CD4-positive, CD25-positive, alpha-beta regulatory T cell (primary cell): ENCODE data around the gene SDCCAG8. TPM values are rescaled to one million over a fixed set of nuclear protein-coding genes. Genes with fewer than 3 reads are reported as not detected.
"Not testable (repeated sequence)": the region's sequence is repeated elsewhere in the genome, so short reads cannot be mapped to it uniquely, and the experiment has no call there.

Experiments used
- ATAC-seq, 2 donors: fragments of 150-1000 bp; cut with Tn5 transposase; one replicate each; pipeline ENCODE4 v1.10.0; 2021; ENCODE audit warnings: low read depth in 2 of 2, moderate number of reproducible peaks in 2 of 2, moderate library complexity in 1 of 2
- DNase-seq, 3 donors: peaks; one replicate each; pipeline versions ENCODE4 v3.0.0 to v3.0.0-alpha.2; 2012 to 2022; ENCODE audit warnings: mixed read lengths in 1 of 3
- H3K27ac ChIP-seq: one replicate; pipeline ENCODE4 v1.7.0; 2013; ENCODE audit warnings: mild to moderate bottlenecking, low read length; ENCODE audit not compliant: insufficient read depth, poor library complexity, severe bottlenecking
- H3K27me3 ChIP-seq: one replicate; pipeline ENCODE4 v1.7.0; 2013; ENCODE audit warnings: low read length; ENCODE audit not compliant: control insufficient read depth, insufficient read depth
- H3K36me3 ChIP-seq: one replicate; pipeline ENCODE4 v1.7.0; 2013; ENCODE audit warnings: mild to moderate bottlenecking, low read length, moderate library complexity; ENCODE audit not compliant: control insufficient read depth, insufficient read depth
- H3K4me1 ChIP-seq: 2 replicates; pipeline ENCODE4 v1.7.0; 2013; ENCODE audit warnings: mild to moderate bottlenecking, low read length; ENCODE audit not compliant: insufficient read depth, control insufficient read depth, poor library complexity, severe bottlenecking
- H3K4me3 ChIP-seq: one replicate; pipeline ENCODE4 v1.7.0; 2013; ENCODE audit warnings: low read depth, mild to moderate bottlenecking, low read length, moderate library complexity
- H3K9me3 ChIP-seq, 2 experiments: 1 replicate in 1 of 2; 2 replicates in 1 of 2; pipeline ENCODE4 v1.7.0; 2013; ENCODE audit warnings: low read length in 2 of 2, mild to moderate bottlenecking in 1 of 2, moderate library complexity in 1 of 2; ENCODE audit not compliant: control insufficient read depth in 2 of 2
- H3K27ac Mint-ChIP-seq, 3 donors: one replicate each; pipeline ENCODE4 v1.8.0; 2020 to 2022; ENCODE audit warnings: mild to moderate bottlenecking in 3 of 3, mixed read lengths in 3 of 3, moderate library complexity in 2 of 3
- H3K27me3 Mint-ChIP-seq: one replicate; pipeline ENCODE4 v1.8.0; 2022; ENCODE audit warnings: mild to moderate bottlenecking, mixed read lengths
- H3K36me3 Mint-ChIP-seq: one replicate; pipeline ENCODE4 v1.8.0; 2020; ENCODE audit warnings: mixed read lengths
- H3K4me1 Mint-ChIP-seq, 4 donors: one replicate each; pipeline ENCODE4 v1.8.0; 2020 to 2022; ENCODE audit warnings: mixed read lengths in 4 of 4, mild to moderate bottlenecking in 1 of 4
- H3K4me3 Mint-ChIP-seq, 4 donors: one replicate each; pipeline ENCODE4 v1.8.0; 2020 to 2022; ENCODE audit warnings: mild to moderate bottlenecking in 4 of 4, mixed read lengths in 4 of 4, moderate library complexity in 3 of 4
- H3K9me3 Mint-ChIP-seq, 7 donors: one replicate each; pipeline ENCODE4 v1.8.0; 2020 to 2022; ENCODE audit warnings: mixed read lengths in 7 of 7, mild to moderate bottlenecking in 3 of 7, moderate library complexity in 2 of 7
- polyA plus RNA-seq, 4 donors: library from polyadenylated mRNA; unstranded; fragments of 300-500 nt; fragmentation: Illumina TruSeq; gene quantifications; one replicate each; pipeline ENCODE4 v1.2.3, GENCODE V29; 2021
- total RNA-seq: library from RNA; stranded (reverse); gene quantifications from one replicate; pipeline ENCODE4 v1.2.3, GENCODE V29; 2022

SDCCAG8 gene
- total and polyA plus RNA-seq, 5 donors from 2014 or later, result 19.4 to 28.5 (median 22.7) TPM

DNA sequence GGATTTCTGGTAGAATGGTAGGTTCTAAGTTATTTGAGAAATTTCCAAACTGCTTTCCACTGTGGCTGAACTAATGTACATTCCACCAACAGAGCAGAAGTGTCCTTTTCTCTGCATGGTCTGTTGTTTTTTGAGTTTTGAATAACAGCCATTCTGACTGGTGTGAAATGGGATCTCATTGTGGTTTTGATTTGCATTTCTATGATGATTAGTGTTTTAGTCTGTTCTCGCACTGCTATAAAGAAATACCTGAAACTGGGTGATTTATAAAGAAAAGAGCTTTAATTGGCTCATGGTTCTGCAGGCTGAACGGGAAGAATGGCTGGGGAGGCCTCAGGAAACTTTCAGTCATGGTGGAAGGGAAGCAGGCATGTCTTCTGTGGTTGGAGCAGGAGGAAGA lies 80.3 kb downstream of the SDCCAG8 start:
- no peak for ATAC-seq
- no peak overlapping the region for H3K27ac ChIP-seq
- Mint-ChIP-seq H3K4me1 (peaks cover 0 to 8% (median 0%) of the 10 kb centered on the region in 4 donors), H3K27me3 (no peaks in the 10 kb centered on the region), H3K9me3 (no peaks in the 10 kb centered on the region), H3K27ac (no peak overlapping the region), H3K36me3 (peaks cover 51% of the 10 kb centered on the region), H3K4me3 (no peak overlapping the region)
- no peaks in the 10 kb centered on the region for H3K4me1 ChIP-seq
- H3K4me3 ChIP-seq, result no peak overlapping the region
- H3K36me3 ChIP-seq, result peaks cover 27% of the 10 kb centered on the region
- no peaks in the 10 kb centered on the region for H3K27me3 ChIP-seq
- DNase-seq, result no peak
- no peaks in the 10 kb centered on the region for H3K9me3 ChIP-seq

DNA sequence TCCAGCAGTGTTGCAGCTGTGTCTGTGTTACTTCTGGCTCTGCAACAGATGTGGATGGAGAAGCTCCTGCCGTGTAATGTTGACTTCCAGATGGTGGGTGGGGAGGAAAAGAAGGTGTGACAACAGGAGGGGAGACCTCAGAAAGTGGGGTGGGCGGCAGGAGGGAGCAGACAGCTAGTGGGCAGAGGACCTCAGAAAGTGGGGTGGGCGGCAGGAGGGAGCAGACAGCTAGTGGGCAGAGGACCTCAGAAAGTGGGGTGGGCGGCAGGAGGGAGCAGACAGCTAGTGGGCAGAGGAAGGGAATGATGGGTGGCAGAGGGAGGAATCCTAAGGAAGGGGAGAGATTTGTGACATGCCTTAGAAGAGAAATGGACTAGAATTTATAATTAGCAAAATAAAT lies 83.0 kb downstream of the SDCCAG8 start:
- H3K4me3 ChIP-seq, DNase-seq, H3K9me3 Mint-ChIP-seq, H3K4me1 ChIP-seq, H3K27me3 Mint-ChIP-seq, H3K27me3 ChIP-seq, H3K4me3 Mint-ChIP-seq, H3K27ac ChIP-seq, H3K9me3 ChIP-seq, ATAC-seq, H3K4me1 Mint-ChIP-seq: not testable (repeated sequence)
- Mint-ChIP-seq H3K36me3 (peaks cover 29% of the 10 kb centered on the region), H3K27ac (peak overlapping the region in 1 of 3 donors; percentile 63)
- H3K36me3 ChIP-seq, result peaks cover 20% of the 10 kb centered on the region

DNA sequence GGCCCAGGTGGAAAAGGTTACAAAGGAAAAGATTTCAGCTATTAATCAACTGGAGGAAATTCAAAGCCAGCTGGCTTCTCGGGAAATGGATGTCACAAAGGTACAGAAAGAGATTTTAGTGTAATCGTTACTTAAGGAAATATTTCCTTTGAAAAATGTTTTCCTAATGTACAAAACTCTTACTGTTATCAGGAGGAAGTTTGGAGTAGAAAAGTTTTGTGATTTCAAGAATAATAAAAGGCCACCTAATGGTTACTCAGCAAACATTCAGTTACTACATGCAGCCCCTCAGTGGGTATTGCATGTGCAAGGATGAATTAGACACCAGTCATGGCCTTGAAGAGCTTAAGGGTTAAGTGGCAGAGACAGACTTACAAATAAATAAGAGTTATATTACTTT lies 85.2 kb downstream of the SDCCAG8 start:
- H3K4me3 ChIP-seq, result no peak overlapping the region
- peaks cover 9% of the 10 kb centered on the region for H3K36me3 ChIP-seq

DNA sequence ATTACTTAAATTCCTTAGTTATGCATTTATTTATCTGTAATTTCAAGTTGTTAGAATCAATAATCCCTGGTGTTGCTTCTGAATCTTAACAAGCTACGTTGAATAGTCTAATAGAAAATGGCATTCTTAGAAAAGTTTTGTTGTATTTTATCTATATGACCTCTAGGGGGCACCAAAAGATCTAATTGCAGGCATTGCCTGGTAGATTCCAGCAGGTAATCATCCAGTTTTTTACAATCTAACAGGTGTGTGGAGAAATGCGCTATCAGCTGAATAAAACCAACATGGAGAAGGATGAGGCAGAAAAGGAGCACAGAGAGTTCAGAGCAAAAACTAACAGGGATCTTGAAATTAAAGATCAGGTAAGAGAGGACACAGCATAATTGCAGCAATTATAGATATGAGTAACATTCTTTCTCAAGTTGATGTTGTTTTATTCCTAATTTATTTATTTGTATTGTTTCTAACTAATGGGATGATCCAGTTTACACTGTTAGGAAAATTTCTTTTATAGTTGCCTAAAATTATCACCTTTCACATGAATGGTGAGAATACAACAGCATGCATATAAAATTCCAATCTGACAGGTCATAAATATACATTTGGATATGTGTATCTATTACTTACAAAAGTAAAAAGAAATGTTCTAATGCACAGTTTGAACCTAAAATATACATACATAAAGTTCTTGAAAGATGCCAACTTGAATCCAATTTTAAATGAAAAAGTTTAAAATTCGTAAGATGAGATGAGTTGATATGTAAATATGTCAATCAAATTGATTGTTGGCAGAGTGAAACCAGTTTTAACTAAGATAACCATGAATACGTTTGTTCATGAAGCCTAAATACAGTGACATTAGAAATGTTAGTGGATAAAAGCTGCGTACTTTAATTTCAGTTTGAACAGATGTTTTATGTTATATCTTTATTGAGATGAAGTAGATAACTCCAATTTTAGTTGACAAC lies 88.4 kb downstream of the SDCCAG8 start:
- Mint-ChIP-seq H3K27ac (no peak overlapping the region), H3K4me3 (no peak overlapping the region), H3K27me3 (no peaks in the 10 kb centered on the region), H3K36me3 (peaks cover 20% of the 10 kb centered on the region), H3K9me3 (no peaks in the 10 kb centered on the region), H3K4me1 (peaks cover 0 to 6% (median 3%) of the 10 kb centered on the region in 4 donors)
- H3K27ac ChIP-seq, result no peak overlapping the region
- H3K4me3 ChIP-seq, result no peak overlapping the region
- no peaks in the 10 kb centered on the region for H3K4me1 ChIP-seq
- H3K9me3 ChIP-seq, result no peaks in the 10 kb centered on the region
- ATAC-seq (peak in 1 of 2 donors; percentile 39), DNase-seq (peak in 2 of 3 donors; percentile 53 to 58)
- H3K36me3 ChIP-seq, result peaks cover 6% of the 10 kb centered on the region
- no peaks in the 10 kb centered on the region for H3K27me3 ChIP-seq

More for the DNA sequence above, 85.2 kb downstream of the SDCCAG8 start:
- Histone ChIP-seq H3K9me3 (no peaks in the 10 kb centered on the region), H3K27ac (no peak overlapping the region), H3K27me3 (no peaks in the 10 kb centered on the region), H3K4me1 (no peaks in the 10 kb centered on the region)
- ATAC-seq (no peak), DNase-seq (no peak)
- Mint-ChIP-seq H3K4me3 (no peak overlapping the region), H3K9me3 (no peaks in the 10 kb centered on the region), H3K27me3 (no peaks in the 10 kb centered on the region), H3K27ac (peak overlapping the region in 1 of 3 donors; percentile 10), H3K36me3 (peaks cover 18% of the 10 kb centered on the region), H3K4me1 (peaks cover 0 to 6% (median 5%) of the 10 kb centered on the region in 4 donors)

DNA sequence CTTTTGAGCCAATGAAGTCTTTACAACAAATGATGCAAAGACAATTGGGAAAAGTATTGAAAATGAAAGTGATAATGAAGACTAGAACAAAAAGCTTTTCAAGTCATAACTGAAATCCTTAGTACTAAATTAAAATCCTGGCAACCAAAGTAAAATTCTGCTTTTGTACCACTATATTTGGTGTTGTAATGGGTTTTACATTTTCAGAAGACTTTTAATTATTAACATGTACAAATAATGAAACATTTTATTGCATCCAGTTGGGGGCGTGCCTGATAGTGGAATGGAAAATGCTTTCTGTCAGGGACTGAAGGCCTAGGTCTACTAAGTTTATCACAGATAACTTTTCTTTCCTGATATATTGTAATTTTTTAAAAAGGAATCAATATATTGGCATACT lies 89.4 kb downstream of the SDCCAG8 start:
- H3K4me1 Mint-ChIP-seq, result peaks cover 0 to 10% (median 4%) of the 10 kb centered on the region in 4 donors

DNA sequence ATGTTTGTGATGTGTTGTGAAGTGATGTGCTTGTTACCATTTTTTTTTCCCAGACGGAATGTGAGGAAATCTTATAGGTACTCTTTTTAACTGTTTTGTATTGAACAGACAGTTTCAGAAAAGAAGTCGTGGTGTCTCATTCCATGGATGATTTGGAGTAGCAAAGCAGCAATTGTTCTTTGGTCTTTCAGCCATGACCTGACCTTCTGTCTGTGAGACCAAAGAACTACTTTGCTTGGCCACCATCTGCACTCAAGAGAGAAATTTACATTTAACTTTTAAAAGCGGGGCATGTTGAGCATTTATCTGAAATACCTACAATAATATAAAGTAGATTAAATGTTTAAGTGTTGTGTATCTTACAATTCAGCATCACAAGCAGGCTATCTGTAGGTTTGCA lies 90.2 kb downstream of the SDCCAG8 start:
- Mint-ChIP-seq H3K27ac (no peak overlapping the region), H3K4me3 (no peak overlapping the region), H3K9me3 (no peaks in the 10 kb centered on the region), H3K4me1 (peaks cover 0 to 10% (median 4%) of the 10 kb centered on the region in 4 donors), H3K27me3 (no peaks in the 10 kb centered on the region), H3K36me3 (peaks cover 23% of the 10 kb centered on the region)
- Histone ChIP-seq H3K4me3 (no peak overlapping the region), H3K27me3 (no peaks in the 10 kb centered on the region), H3K4me1 (no peaks in the 10 kb centered on the region), H3K36me3 (peaks cover 8% of the 10 kb centered on the region), H3K27ac (no peak overlapping the region), H3K9me3 (no peaks in the 10 kb centered on the region)
- ATAC-seq (no peak), DNase-seq (no peak)

More for the DNA sequence above, 89.4 kb downstream of the SDCCAG8 start:
- DNase-seq (peak in 1 of 3 donors; percentile 18), ATAC-seq (no peak)
- H3K9me3 ChIP-seq, result no peaks in the 10 kb centered on the region
- peaks cover 25% of the 10 kb centered on the region for H3K36me3 Mint-ChIP-seq
- no peaks in the 10 kb centered on the region for H3K27me3 ChIP-seq
- no peak overlapping the region for H3K4me3 ChIP-seq
- H3K4me3 Mint-ChIP-seq, result no peak overlapping the region
- H3K9me3 Mint-ChIP-seq, result no peaks in the 10 kb centered on the region
- H3K27ac Mint-ChIP-seq, result no peak overlapping the region
- no peaks in the 10 kb centered on the region for H3K27me3 Mint-ChIP-seq
- no peak overlapping the region for H3K27ac ChIP-seq
- H3K36me3 ChIP-seq, result peaks cover 6% of the 10 kb centered on the region
- H3K4me1 ChIP-seq, result no peaks in the 10 kb centered on the region

DNA sequence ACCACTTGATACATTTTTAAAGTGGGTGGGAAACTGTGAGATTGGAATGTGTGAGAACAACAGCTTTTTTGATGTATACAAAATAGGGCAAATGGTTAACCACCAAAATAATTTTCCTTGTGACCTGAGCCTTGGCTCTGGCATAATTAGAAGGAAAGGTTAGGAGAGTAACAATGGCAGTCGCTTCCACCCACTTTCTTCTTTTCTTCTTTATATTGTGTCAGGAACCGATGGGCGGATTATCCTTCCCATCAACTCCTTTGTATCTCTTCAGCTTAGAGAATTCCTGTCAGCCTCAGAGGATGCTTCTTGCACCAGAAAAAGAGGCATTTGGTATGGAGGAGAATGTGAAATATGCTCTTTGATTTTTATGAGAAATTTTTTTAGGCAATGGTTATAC lies 90.6 kb downstream of the SDCCAG8 start:
- DNase-seq (no peak), ATAC-seq (no peak)
- peaks cover 6% of the 10 kb centered on the region for H3K36me3 ChIP-seq
- no peak overlapping the region for H3K27ac Mint-ChIP-seq
- H3K4me1 ChIP-seq, result no peaks in the 10 kb centered on the region
- no peaks in the 10 kb centered on the region for H3K9me3 Mint-ChIP-seq
- peaks cover 26% of the 10 kb centered on the region for H3K36me3 Mint-ChIP-seq
- no peak overlapping the region for H3K27ac ChIP-seq
- peaks cover 0 to 10% (median 4%) of the 10 kb centered on the region in 4 donors for H3K4me1 Mint-ChIP-seq
- no peaks in the 10 kb centered on the region for H3K27me3 Mint-ChIP-seq
- H3K4me3 Mint-ChIP-seq, result no peak overlapping the region
- H3K9me3 ChIP-seq, result no peaks in the 10 kb centered on the region
- no peaks in the 10 kb centered on the region for H3K27me3 ChIP-seq
- no peak overlapping the region for H3K4me3 ChIP-seq
